CD4-positive, alpha-beta T cell treated with Interleukin-15 for 4 hours (primary cell): ENCODE data around the gene PGAM5.
"Not testable (repeated sequence)": the region's sequence is repeated elsewhere in the genome, so short reads cannot be mapped to it uniquely, and the experiment has no call there.

Experiments
- DNase-seq: peaks from one replicate; pipeline ENCODE4 v3.0.0-alpha.2; 2020; ENCODE audit warnings: low spot score

The PGAM5 gene

DNA sequence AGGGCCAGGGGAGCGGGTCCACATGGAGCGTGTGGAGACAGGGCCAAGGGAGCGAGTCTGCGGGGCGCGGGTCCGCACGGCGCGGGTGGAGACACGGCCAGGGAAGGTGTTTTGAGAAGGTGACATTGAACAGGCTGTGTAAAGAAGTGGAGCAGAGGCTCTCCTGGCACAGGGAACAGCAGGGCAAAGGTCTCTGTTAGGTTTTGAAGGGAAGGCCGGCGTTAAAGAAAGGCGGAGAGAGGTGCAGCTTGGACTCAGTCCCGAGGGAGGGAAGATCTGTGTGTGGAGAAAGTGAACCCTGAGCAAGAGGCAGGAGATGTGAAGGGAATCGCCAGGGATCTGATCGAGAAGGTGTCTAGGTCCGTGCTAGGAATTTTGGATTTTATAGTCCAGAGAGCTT, 21.4 kb upstream of the PGAM5 start:
- no peak for DNase-seq

- DNase-seq = no peak
Measured at GRCh38 chr12:132690112-132690511, 20.5 kb upstream of the PGAM5 start.

GRCh38 chr12:132692030-132692429, 18.6 kb upstream of the PGAM5 start:
- DNase-seq = not testable (repeated sequence)

GRCh38 chr12:132694888-132695287, 15.8 kb upstream of the PGAM5 start:
- not testable (repeated sequence) for DNase-seq

- DNase-seq = no peak
Measured at GRCh38 chr12:132695431-132695830, 15.2 kb upstream of the PGAM5 start.

DNA sequence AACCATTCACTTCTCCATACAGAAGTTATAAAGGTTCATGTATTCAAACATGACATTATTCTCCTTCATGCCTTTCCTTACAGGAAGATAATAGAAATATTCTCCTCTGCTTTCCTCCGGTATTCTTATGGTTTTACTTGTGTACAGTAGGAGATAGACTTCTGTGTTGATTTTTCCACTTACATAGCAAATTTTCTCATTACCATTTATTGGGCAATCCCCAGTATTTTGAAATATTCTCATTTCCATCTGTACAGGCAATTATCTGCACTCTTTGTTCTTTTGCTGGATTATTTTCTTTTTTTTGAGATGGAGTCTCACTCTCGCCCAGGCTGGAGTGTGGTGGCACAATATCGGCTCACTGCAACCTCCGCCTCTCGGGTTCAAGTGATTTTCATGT, 12.3 kb upstream of the PGAM5 start:
- DNase-seq = no peak

DNA sequence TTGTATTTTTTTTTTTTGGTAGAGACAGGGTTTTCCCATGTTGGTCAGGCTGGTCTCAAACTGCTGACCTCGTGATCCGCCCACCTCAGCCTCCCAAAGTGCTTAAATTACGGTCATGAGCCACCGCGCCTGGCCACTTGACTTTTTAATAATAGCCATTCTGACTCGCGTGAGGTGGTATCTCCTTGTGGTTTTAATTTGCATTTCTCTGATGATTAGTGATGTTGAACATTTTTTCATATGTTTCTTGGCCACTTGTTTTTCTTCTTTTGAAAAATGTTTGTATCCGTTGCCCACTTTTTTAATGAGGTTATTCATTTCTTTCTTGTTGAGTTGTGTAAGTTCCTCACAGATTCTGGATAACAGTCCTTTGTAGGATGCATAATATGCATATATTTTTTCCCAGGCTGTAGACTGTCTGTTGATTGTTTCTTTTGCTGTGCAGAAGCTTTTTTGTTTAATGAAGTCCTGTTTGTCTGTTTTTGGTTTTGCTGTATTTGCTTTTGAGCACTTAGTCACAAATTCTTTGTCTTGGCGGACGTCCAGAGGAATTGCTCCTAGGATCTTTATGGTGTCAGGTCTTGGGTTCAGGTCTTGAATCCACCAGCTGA, 10.3 kb upstream of the PGAM5 start:
- no peak for DNase-seq

GRCh38 chr12:132702640-132703039, 8.0 kb upstream of the PGAM5 start:
- DNase-seq = no peak

GRCh38 chr12:132703641-132704040, 7.0 kb upstream of the PGAM5 start:
- no peak for DNase-seq

DNA sequence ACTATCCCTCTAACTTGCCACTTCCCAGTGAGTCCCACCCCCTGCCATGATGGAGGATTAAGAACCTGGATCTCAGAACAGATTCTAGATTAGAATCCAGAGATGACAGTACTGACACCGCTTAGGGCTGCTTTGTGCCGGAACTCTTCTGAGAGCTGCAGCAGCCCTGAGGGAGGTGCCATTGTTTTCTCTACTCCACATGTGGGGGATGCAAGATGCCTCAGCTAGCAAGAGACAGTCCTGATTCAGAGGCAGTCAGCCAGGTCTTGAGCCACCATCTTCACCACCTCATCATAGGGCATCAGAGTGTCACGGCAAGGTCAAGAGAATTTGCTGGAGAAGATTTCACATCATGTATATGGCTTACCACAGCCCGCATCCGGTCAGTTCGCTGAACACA, 3.4 kb upstream of the PGAM5 start:
- DNase-seq = no peak

- DNase-seq = no peak
Measured at GRCh38 chr12:132708150-132708549, 2.5 kb upstream of the PGAM5 start.

DNA sequence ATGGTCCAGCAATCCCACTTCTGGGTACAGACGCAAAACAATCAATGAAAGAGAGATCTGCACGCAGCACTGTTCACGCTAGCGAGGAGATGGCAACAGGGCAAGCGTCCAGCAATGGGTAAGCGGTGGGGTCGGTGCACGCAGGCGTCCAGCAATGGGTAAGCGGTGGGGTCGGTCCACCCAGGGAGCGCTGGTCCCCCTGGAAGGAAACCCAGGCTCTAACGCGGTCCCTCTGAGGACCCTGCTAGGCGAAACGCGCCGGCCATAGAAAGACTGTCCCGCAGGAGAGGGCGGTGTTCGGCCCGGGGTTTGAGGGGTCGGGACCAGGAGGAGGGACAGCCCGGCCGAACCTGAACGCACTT, 618 bp upstream of the PGAM5 start:
- DNase-seq = no peak

DNA sequence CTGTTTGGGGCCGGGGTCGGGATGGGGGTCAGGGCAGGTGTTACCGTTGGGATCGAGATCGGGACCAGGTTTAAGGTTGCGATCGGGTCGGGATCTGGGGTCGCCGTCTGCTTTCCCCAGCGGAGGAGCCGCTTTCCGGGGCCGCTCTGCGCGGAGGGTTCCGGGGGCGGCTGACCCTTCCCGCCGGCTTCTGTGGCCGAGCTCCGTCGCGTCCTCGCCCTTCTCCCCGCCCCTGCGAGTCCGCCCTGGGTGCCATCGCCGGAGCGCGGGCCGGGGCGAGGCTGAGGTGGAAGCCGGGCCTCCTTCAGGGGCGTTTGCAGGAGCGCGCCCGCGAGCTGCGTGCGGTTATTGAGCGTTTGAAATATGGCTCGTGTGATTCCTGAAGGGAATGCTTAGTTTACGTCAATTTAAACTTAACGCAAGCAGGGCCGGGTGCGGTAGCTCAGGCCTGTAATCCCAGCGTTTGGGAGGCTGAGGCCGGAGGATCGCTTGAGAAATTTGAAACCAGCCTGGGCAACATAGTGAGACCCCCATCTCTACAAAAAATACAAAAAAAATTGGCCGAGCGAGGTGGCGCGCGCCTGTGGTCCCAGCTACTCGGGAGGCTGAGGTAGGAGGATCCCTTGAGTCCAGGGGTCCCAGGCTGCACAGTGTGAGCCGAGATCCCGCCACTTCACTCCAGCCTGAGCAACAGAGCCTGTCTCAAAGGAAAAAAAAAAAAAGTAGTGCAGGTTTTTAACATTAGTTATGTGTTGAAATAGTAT, 620 bp downstream of the PGAM5 start:
- DNase-seq = no peak

GRCh38 chr12:132713123-132713522, 2.5 kb downstream of the PGAM5 start:
- no peak for DNase-seq

GRCh38 chr12:132715874-132716273, 5.2 kb downstream of the PGAM5 start:
- no peak for DNase-seq

- DNase-seq = no peak
Measured at GRCh38 chr12:132716356-132716755, 5.7 kb downstream of the PGAM5 start.

GRCh38 chr12:132717011-132717410, 6.4 kb downstream of the PGAM5 start:
- DNase-seq = no peak

DNA sequence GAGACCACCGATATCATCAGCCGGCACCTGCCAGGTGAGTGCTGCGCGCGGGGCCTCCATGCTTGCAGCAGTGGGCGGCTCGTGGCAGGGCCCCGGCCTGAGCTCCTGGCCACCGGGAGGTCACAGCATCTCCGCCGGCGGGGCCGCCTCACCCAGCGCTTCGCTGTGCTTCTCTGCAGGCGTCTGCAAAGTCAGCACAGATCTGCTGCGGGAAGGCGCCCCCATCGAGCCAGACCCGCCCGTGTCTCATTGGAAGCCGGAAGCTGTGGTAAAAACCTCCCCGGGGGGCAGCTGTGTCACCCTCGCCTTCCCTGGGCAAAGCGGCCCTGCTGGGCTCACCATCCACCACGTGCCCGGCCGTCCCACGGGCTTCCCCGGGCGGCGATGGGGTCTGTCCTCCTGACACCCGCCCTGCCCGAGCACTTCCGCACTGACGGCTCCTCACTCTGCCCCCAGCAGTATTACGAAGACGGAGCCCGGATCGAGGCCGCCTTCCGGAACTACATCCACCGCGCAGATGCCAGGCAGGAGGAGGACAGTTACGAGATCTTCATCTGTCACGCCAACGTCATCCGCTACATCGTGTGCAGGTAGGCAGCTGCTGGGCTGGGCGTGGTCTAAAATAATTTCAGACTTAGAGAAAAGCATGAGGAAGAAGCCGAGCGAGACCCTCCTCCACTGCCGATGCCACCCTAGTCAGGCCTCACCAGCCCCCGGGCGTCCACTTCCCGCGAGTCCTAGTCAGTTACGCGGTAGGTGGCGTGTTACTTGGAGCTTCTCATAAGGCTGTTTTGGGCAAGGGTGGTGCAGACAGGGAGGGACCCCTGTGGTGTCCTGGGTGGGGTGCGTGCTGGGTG, 7.1 kb downstream of the PGAM5 start:
- DNase-seq = no peak

DNA sequence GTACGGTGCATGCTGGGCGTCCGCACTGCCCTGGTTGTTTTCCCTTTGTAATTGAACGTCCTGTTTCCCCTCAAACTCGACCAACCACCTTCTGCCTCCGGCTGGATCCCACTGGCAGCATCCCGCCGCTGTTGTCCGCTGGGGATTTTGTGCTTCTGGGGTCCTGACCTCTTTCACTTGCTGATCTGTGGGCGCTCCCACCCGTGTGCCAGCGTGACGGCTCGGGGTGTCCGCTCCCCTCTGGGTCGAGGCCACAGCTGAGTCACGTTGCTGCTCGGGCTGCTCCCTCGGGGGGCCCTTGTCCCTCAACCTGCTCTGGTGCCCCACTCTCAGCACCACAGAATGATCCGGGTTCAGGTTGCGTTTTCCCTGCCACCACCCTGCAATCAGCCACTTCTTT, 8.0 kb downstream of the PGAM5 start:
- DNase-seq = no peak

DNA sequence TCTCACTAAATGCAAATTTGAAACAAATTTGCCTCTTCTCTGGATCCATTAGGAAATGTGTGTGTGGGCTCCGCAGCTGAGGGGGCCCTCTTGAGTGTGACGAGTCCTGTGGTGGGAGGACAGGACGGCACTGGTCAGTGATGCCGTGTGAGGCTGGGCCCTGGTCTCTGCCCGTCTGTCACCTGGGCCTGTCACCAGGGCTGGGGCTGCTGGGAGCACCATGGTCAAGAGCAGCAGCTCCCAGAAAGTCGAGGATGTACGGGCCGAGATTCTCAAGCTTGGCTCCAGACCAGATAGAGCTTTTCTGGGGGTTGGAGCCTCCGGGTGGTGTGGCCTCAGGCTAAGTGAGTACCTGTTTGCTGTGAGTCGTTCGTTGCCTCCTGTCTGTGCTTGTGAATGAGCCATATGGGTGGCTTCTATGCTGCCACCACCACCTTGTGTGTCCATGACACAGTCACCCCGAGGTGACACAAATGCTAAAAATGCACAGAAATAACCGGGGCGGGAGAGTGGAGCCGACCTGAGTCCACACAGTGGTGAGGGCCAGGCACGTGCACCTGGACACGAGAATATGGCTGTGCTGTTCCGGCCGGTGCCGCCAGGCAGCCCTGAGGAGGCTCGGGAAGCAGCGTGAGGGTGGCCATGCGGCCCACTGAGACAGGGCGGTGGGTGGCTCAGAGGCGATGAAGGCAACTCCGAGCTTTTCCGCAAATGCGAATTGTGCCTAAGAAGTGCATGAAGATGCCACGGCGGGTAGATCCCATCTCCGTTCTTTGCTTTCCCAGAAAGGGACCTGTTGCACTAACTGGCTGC, 8.7 kb downstream of the PGAM5 start:
- no peak for DNase-seq

DNA sequence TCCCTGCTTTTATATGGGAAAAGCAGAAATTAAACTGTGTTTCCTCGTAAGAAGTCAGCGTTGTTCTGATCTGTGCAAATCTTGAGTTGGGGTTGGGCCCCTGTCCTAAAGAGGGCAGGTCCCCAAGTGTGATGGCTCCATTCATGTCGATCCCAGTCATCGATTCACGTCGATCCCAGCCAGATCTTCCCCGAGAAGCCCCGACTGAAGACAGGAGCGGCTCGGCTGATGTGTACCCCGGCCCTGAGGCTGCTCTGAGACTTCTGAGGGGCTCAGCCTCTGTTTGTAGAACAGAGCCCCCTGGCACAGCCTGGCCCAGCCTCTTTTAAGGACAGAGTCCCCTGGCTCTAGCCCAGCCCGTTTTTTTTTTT, 9.3 kb downstream of the PGAM5 start:
- no peak for DNase-seq

DNA sequence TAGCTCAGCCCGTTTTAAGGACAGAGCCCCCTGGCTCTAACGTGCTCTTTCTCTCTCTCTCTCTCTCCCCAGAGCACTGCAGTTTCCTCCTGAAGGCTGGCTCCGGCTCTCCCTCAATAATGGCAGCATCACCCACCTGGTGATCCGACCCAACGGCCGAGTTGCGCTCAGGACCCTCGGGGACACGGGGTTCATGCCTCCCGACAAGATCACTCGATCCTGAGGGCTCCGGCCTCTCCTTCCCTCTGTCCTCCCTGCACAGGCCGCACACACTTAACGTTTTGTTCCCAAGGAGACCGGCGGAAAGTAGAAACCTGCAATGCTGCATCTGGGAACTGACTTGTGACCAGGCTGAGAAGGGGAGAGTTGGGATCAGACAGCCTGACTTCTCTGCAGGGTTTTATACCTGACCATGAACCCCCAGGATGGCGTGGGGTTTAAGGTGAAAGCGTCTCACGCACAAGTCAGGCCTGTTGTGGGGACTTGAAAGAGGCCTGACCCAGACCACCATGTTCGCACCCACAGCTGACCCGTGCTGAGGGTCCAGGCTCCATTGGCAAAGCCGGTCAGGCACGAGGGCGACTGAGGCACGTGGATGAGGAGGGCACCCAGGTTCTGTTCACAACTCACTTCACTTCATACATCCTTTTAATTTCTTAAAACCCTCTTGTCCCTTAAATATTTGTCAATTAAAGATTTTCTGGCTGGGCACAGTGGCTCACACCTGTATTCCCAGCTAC, 10.1 kb downstream of the PGAM5 start:
- DNase-seq = no peak
